GOT3 (cell line): Measurements from ENCODE around the gene SPTY2D1.

Experiments
- DNase-seq: peaks from one replicate; lab custom pipeline; 2025; ENCODE audit warnings: mixed read lengths; lab: John Stamatoyannopoulos, UW

Gene SPTY2D1

GRCh38 chr11:18564149-18564548 is 70.0 kb downstream of the SPTY2D1 start:
- no peak for DNase-seq

- no peak for DNase-seq
Observed at GRCh38 chr11:18563090-18563730, 70.9 kb downstream of the SPTY2D1 start.
